GM13977 (cell line): Measurements from ENCODE around the gene FOCAD.

ENCODE experiments used
- DNase-seq: peaks from one replicate; pipeline ENCODE4 v3.0.0; 2012; ENCODE audit warnings: low spot score
- CTCF ChIP-seq: IDR thresholded peaks from 2 replicates; pipeline ENCODE4 v1.5.1; 2012; ENCODE audit warnings: mild to moderate bottlenecking, control low read depth; ENCODE audit not compliant: insufficient read depth; ENCODE audit errors: extremely low read depth, missing control alignments
- in situ Hi-C: fragments of 300-500 bp; cut with MboI; formaldehyde crosslinking; loops from one replicate; pipeline ENCODE4 v1.12.0; 2022; ENCODE audit warnings: low sequenced_read_pairs, low pct_unique_long_range_greater_than_20kb, mixed read lengths, inconsistent platforms; ENCODE audit not compliant: unreplicated experiment

FOCAD gene

DNA sequence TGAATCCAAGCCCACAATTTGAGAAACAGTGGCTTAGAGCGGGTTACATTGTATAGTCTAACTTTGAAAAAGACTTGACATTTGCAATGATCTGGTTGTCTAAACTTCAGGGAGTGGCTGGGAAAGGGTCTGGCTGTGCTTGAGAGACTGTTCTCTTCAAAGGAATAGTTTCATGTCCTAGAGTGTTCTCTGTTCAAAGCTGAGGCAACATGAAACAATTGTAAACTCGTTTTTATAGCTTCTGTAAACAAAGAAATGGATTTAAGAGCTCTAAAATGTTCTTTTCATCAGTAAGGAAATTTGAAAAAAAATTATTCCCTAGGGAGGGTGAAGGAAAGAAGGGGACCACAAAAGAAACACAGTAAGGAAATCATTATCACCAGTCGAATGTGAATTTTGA, 41.6 kb downstream of the FOCAD start:
- TF ChIP-seq CTCF: no peak
- DNase-seq: no peak
- in situ Hi-C loops: no loop called here

GRCh38 chr9:20726144-20726543, 42.1 kb downstream of the FOCAD start:
- TF ChIP-seq CTCF: no peak
- in situ Hi-C loops: no loop called here
- no peak for DNase-seq

- no peak for DNase-seq
- in situ Hi-C loops: no loop called here
- no peak for TF ChIP-seq CTCF
Measured at GRCh38 chr9:20728493-20729220, 44.6 kb downstream of the FOCAD start.

DNA sequence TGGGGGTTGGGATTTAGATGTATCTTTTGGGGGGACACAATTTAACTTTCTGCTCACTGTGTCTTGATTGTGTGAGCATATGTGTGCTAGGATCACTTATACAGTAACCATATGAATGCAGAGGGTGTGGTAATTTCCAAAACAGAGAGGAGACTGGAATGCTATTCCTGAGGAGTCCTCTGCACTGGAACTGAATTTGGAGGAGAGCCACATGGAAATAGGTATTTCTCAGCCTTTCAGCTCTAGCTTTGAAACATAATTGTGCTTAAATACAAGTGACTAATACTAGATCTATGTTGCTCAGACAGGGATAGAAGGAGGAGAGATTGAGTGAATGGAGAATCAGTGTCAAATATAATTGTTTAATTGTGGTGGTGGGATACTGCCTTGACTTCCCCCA, 45.5 kb downstream of the FOCAD start:
- no peak for TF ChIP-seq CTCF
- DNase-seq: no peak
- in situ Hi-C loops: no loop called here

DNA sequence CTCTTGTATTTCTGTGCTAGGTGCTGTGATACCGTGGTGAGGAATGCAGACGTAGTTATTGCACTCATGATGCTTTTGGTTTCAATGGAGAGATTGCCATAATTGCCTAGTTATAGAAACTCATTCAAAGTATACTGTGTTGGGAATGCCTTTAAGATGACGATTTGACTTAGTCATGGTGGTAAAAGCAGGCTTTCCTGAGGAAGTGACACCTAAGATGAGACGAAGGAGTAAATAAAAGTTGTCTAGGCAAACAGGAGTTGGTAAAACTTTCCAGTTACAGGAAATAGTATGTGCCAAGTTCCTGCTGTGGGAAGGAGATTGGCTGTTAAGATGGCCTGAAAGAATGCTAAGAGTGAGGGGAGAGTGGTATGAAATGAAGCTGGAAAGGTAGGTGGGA, 48.1 kb downstream of the FOCAD start:
- no peak for DNase-seq
- no peak for TF ChIP-seq CTCF
- in situ Hi-C loops: no loop called here

DNA sequence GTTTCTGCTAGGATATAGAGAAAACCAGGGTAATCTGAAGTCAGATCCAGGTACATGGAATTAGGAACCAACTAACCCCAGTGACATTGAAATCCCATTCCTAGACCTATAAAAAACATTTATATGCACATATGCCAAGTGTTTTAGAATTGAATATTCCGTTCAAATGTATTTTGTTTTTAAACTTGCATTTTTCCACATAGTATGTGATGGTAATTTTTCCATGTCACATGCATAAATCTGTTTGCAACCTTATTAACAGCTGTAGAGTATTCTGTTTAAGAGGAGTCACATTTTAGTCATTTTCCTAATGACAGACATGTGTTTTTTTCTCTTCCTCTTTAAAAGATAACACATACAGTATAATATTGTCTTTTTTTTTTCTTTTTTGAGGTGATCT, 50.2 kb downstream of the FOCAD start:
- TF ChIP-seq CTCF: no peak
- in situ Hi-C loops: no loop called here
- no peak for DNase-seq

GRCh38 chr9:20740304-20740703, 56.2 kb downstream of the FOCAD start:
- in situ Hi-C loops: no loop called here
- no peak for DNase-seq

More at GRCh38 chr9:20740304-20740703, 56.2 kb downstream of the FOCAD start:
- TF ChIP-seq CTCF: no peak
